HEK293 (cell line): ENCODE measurements around the gene MYO5B.

ENCODE experiments used
- BCL11A ChIP-seq: fragments of 450-650 bp; formaldehyde crosslinking; IDR thresholded peaks from 2 replicates; pipeline ENCODE4 v1.5.1; 2016; ENCODE audit warnings: low read depth, missing biosample characterization, missing genetic modification characterization
- BCL11B ChIP-seq: fragments of 450-650 bp; formaldehyde crosslinking; IDR thresholded peaks from 2 replicates; pipeline ENCODE4 v1.5.1; 2016; ENCODE audit warnings: low read depth, missing biosample characterization, missing genetic modification characterization
- FEZF1 ChIP-seq: fragments of 450-650 bp; formaldehyde crosslinking; IDR thresholded peaks from 2 replicates; pipeline ENCODE4 v1.5.1; 2016; ENCODE audit warnings: missing biosample characterization, missing genetic modification characterization
- IKZF3 ChIP-seq: fragments of 450-650 bp; IDR thresholded peaks from 2 replicates; pipeline ENCODE4 v1.5.0; 2018; ENCODE audit warnings: missing biosample characterization, mild to moderate bottlenecking, missing genetic modification characterization, moderate library complexity
- PRDM2 ChIP-seq: fragments of 450-650 bp; formaldehyde crosslinking; IDR thresholded peaks from 2 replicates; pipeline ENCODE4 v1.5.1; 2016; ENCODE audit warnings: missing biosample characterization, missing genetic modification characterization, borderline replicate concordance
- ZBTB17 ChIP-seq: fragments of 450-650 bp; formaldehyde crosslinking; IDR thresholded peaks from 2 replicates; pipeline ENCODE4 v1.5.1; 2016; ENCODE audit warnings: missing biosample characterization, missing genetic modification characterization
- ZBTB7A ChIP-seq: fragments of 450-650 bp; formaldehyde crosslinking; IDR thresholded peaks from 2 replicates; pipeline ENCODE4 v1.5.1; 2016; ENCODE audit warnings: low read depth, missing biosample characterization, missing genetic modification characterization
- ZNF2 ChIP-seq: fragments of 450-650 bp; formaldehyde crosslinking; IDR thresholded peaks from 2 replicates; pipeline ENCODE4 v1.5.1; 2016; ENCODE audit warnings: missing biosample characterization, missing genetic modification characterization
- ZNF24 ChIP-seq: fragments of 450-650 bp; formaldehyde crosslinking; IDR thresholded peaks from 2 replicates; pipeline ENCODE4 v1.5.1; 2016; ENCODE audit warnings: missing biosample characterization, missing genetic modification characterization
- ZNF302 ChIP-seq: fragments of 450-650 bp; formaldehyde crosslinking; IDR thresholded peaks from 2 replicates; pipeline ENCODE4 v1.5.1; 2016; ENCODE audit warnings: missing biosample characterization, missing genetic modification characterization, low read depth
- ZNF341 ChIP-seq: fragments of 450-650 bp; formaldehyde crosslinking; IDR thresholded peaks from 2 replicates; pipeline ENCODE4; 2016; ENCODE audit warnings: low read depth, missing biosample characterization, missing genetic modification characterization
- ZNF366 ChIP-seq: fragments of 450-650 bp; formaldehyde crosslinking; conservative IDR thresholded peaks from 2 replicates; pipeline ENCODE4 v1.5.1; 2016; ENCODE audit warnings: missing biosample characterization, missing genetic modification characterization
- ZNF449 ChIP-seq: fragments of 450-650 bp; formaldehyde crosslinking; IDR thresholded peaks from 2 replicates; pipeline ENCODE4 v1.5.1; 2017; ENCODE audit warnings: missing biosample characterization, mild to moderate bottlenecking, missing genetic modification characterization, moderate library complexity
- ZNF514 ChIP-seq: fragments of 450-650 bp; formaldehyde crosslinking; IDR thresholded peaks from 2 replicates; pipeline ENCODE4 v1.5.1; 2016; ENCODE audit warnings: missing biosample characterization, missing genetic modification characterization
- ZNF544 ChIP-seq: fragments of 450-650 bp; formaldehyde crosslinking; IDR thresholded peaks from 2 replicates; pipeline ENCODE4 v1.5.0; 2017; ENCODE audit warnings: missing biosample characterization, missing genetic modification characterization
- ZNF560 ChIP-seq: fragments of 450-650 bp; formaldehyde crosslinking; IDR thresholded peaks from 2 replicates; pipeline ENCODE4 v1.5.1; 2017; ENCODE audit warnings: missing biosample characterization, missing genetic modification characterization, borderline replicate concordance
- ZNF624 ChIP-seq: fragments of 450-650 bp; formaldehyde crosslinking; IDR thresholded peaks from 2 replicates; pipeline ENCODE4 v1.5.1; 2017; ENCODE audit warnings: missing biosample characterization, missing genetic modification characterization
- ZNF645 ChIP-seq: fragments of 450-650 bp; formaldehyde crosslinking; IDR thresholded peaks from 2 replicates; pipeline ENCODE4; 2016; ENCODE audit warnings: missing biosample characterization, missing genetic modification characterization
- ZNF701 ChIP-seq: fragments of 450-650 bp; formaldehyde crosslinking; IDR thresholded peaks from 2 replicates; pipeline ENCODE4 v1.5.1; 2016; ENCODE audit warnings: missing biosample characterization, missing genetic modification characterization
- ZNF747 ChIP-seq: fragments of 450-650 bp; formaldehyde crosslinking; IDR thresholded peaks from 2 replicates; pipeline ENCODE4 v1.5.1; 2016; ENCODE audit warnings: missing biosample characterization, missing genetic modification characterization
- ZXDB ChIP-seq: fragments of 450-650 bp; formaldehyde crosslinking; IDR thresholded peaks from 2 replicates; pipeline ENCODE4 v1.5.1; 2016; ENCODE audit warnings: missing biosample characterization, missing genetic modification characterization
- TF ChIP-seq, protein P1 (sequence below): fragments of 450-650 bp; formaldehyde crosslinking; IDR thresholded peaks from 2 replicates; pipeline ENCODE4 v1.5.1; 2016; ENCODE audit warnings: missing biosample characterization, missing genetic modification characterization
- TF ChIP-seq, protein P2 (sequence below): fragments of 450-650 bp; formaldehyde crosslinking; IDR thresholded peaks from 2 replicates; pipeline ENCODE4 v1.5.1; 2016; ENCODE audit warnings: missing biosample characterization, missing genetic modification characterization
- TF ChIP-seq, protein P3 (sequence below): fragments of 450-650 bp; formaldehyde crosslinking; IDR thresholded peaks from 2 replicates; pipeline ENCODE4 v1.5.1; 2016; ENCODE audit warnings: missing biosample characterization, missing genetic modification characterization
- TF ChIP-seq, protein P4 (sequence below): fragments of 450-650 bp; formaldehyde crosslinking; IDR thresholded peaks from 2 replicates; pipeline ENCODE4 v1.5.1; 2017; ENCODE audit warnings: missing biosample characterization, missing genetic modification characterization

Gene MYO5B

GRCh38 chr18:49811151-49811938 lies 383.6 kb downstream of the MYO5B start (continued):
- TF ChIP-seq PRDM2 (tag by site-specific recombination) = no peak
- TF ChIP-seq ZNF514 (tag by site-specific recombination) = no peak
- TF ChIP-seq ZNF645 (tag by site-specific recombination) = no peak
- peak; percentile 67 for TF ChIP-seq ZBTB17
- TF ChIP-seq, protein P1, sequence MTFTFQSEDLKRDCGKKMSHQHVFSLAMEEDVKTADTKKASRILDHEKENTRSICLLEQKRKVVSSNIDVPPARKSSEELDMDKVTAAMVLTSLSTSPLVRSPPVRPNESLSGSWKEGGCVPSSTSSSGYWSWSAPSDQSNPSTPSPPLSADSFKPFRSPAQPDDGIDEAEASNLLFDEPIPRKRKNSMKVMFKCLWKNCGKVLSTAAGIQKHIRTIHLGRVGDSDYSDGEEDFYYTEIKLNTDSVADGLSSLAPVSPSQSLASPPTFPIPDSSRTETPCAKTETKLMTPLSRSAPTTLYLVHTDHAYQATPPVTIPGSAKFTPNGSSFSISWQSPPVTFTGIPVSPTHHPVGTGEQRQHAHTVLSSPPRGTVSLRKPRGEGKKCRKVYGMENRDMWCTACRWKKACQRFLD (tag by site-specific recombination) = no peak
- no peak for TF ChIP-seq ZNF624 (tag by site-specific recombination)
- TF ChIP-seq ZNF2 (tag by site-specific recombination) = no peak
- no peak for TF ChIP-seq BCL11B
- TF ChIP-seq ZNF747 (tag by site-specific recombination) = no peak
- TF ChIP-seq ZNF449 (tag by site-specific recombination) = no peak
- no peak for TF ChIP-seq ZNF24 (tag by site-specific recombination)
- TF ChIP-seq ZNF701 (tag by site-specific recombination) = no peak
- TF ChIP-seq, protein P2, sequence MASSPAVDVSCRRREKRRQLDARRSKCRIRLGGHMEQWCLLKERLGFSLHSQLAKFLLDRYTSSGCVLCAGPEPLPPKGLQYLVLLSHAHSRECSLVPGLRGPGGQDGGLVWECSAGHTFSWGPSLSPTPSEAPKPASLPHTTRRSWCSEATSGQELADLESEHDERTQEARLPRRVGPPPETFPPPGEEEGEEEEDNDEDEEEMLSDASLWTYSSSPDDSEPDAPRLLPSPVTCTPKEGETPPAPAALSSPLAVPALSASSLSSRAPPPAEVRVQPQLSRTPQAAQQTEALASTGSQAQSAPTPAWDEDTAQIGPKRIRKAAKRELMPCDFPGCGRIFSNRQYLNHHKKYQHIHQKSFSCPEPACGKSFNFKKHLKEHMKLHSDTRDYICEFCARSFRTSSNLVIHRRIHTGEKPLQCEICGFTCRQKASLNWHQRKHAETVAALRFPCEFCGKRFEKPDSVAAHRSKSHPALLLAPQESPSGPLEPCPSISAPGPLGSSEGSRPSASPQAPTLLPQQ = no peak
- no peak for TF ChIP-seq ZNF302
- TF ChIP-seq ZNF341 (tag by site-specific recombination) = no peak
- 0 out of 2 replicates have a peak, but pooled peaks have one; percentile 18 for TF ChIP-seq ZXDB (tag by site-specific recombination)
- 0 out of 2 replicates have a peak, but pooled peaks have one; percentile 7 for TF ChIP-seq FEZF1 (tag by site-specific recombination)
- TF ChIP-seq IKZF3 = peak; percentile 58; the same call in 1 of the 2 replicates
- TF ChIP-seq, protein P3, sequence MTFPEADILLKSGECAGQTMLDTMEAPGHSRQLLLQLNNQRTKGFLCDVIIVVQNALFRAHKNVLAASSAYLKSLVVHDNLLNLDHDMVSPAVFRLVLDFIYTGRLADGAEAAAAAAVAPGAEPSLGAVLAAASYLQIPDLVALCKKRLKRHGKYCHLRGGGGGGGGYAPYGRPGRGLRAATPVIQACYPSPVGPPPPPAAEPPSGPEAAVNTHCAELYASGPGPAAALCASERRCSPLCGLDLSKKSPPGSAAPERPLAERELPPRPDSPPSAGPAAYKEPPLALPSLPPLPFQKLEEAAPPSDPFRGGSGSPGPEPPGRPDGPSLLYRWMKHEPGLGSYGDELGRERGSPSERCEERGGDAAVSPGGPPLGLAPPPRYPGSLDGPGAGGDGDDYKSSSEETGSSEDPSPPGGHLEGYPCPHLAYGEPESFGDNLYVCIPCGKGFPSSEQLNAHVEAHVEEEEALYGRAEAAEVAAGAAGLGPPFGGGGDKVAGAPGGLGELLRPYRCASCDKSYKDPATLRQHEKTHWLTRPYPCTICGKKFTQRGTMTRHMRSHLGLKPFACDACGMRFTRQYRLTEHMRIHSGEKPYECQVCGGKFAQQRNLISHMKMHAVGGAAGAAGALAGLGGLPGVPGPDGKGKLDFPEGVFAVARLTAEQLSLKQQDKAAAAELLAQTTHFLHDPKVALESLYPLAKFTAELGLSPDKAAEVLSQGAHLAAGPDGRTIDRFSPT = no peak
- no peak for TF ChIP-seq ZNF560 (tag by site-specific recombination)
- TF ChIP-seq ZNF366 = no peak; the same call in 1 of the 2 replicates
- no peak for TF ChIP-seq ZBTB7A
- TF ChIP-seq, protein P4, sequence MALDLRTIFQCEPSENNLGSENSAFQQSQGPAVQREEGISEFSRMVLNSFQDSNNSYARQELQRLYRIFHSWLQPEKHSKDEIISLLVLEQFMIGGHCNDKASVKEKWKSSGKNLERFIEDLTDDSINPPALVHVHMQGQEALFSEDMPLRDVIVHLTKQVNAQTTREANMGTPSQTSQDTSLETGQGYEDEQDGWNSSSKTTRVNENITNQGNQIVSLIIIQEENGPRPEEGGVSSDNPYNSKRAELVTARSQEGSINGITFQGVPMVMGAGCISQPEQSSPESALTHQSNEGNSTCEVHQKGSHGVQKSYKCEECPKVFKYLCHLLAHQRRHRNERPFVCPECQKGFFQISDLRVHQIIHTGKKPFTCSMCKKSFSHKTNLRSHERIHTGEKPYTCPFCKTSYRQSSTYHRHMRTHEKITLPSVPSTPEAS = no peak
- no peak for TF ChIP-seq ZNF544 (tag by site-specific recombination)
- TF ChIP-seq BCL11A (tag by site-specific recombination) = no peak
